Measurements from ENCODE around the gene GTF3C4.

- TF ChIP-seq CTCF (IDR thresholded peaks at IDR 0.05) (no peak), JUND (IDR thresholded peaks at IDR 0.05) (no peak), USF2 (IDR thresholded peaks at IDR 0.05; ENCODE audit: borderline replicate concordance, low read depth, low read length) (no peak), NRF1 (IDR thresholded peaks at IDR 0.05; ENCODE audit: low read depth, low read length) (no peak), MAX (IDR thresholded peaks at IDR 0.05; ENCODE audit: low read depth) (no peak), RFX5 (IDR thresholded peaks at IDR 0.05; ENCODE audit: low read length) (no peak), POLR2AphosphoS5 (IDR thresholded peaks at IDR 0.05; ENCODE audit: low read depth, low read length) (no peak), EP300 (IDR thresholded peaks at IDR 0.05; ENCODE audit: borderline replicate concordance in 1 of 2, low read depth in 1 of 2, low read length in 1 of 2) (no peak), SIN3A (IDR thresholded peaks at IDR 0.05; ENCODE audit: borderline replicate concordance, low read depth, low read length) (no peak), TAF1 (IDR thresholded peaks at IDR 0.05; ENCODE audit: borderline replicate concordance, low read depth, low read length) (no peak), EZH2phosphoT487 (IDR thresholded peaks at IDR 0.05; ENCODE audit: borderline replicate concordance, low read depth) (no peak), USF1 (IDR thresholded peaks at IDR 0.05; ENCODE audit: borderline replicate concordance, low read depth) (no peak), FOSL2 (IDR thresholded peaks at IDR 0.05; ENCODE audit: borderline replicate concordance, low read depth) (no peak), ELF1 (IDR thresholded peaks at IDR 0.05) (no peak)
Observed at GRCh38 chr9:132730054-132731033, 60.1 kb downstream of the GTF3C4 start.
